Heart right ventricle (tissue), 16 donors: Measurements from ENCODE around the gene SPEM2. TPM values are rescaled to one million over a fixed set of nuclear protein-coding genes. Genes with fewer than 3 reads are reported as not detected.

Source experiments
- ATAC-seq, 8 donors: fragments of 200-7000 bp; cut with Tn5 transposase; one replicate each; pipeline ENCODE4 v1.9.1; 2020; ENCODE audit warnings: mild to moderate bottlenecking in 8 of 8, moderate library complexity in 8 of 8, moderate number of reproducible peaks in 1 of 8
- DNase-seq, 2 donors: peaks; one replicate each; pipeline ENCODE4 v3.0.0-alpha.2; 2020
- H3K27ac ChIP-seq, 10 donors: fragments of 200-600 bp; sonication (generic) in 2 of 10; one replicate each; pipeline versions ENCODE4 v1.5.0 to v1.8.0; 2020 to 2022; ENCODE audit warnings: mild to moderate bottlenecking in 3 of 10
- H3K27me3 ChIP-seq, 7 donors: fragments of 200-600 bp; one replicate each; pipeline ENCODE4 v1.8.0; 2021 to 2022; ENCODE audit warnings: mild to moderate bottlenecking in 2 of 7
- H3K36me3 ChIP-seq, 9 donors: fragments of 200-600 bp; sonication (generic) in 1 of 9; one replicate each; pipeline versions ENCODE4 v1.5.0 to v1.8.0; 2020 to 2022; ENCODE audit warnings: mild to moderate bottlenecking in 2 of 9
- H3K4me1 ChIP-seq, 9 donors: fragments of 200-600 bp; sonication (generic) in 1 of 9; one replicate each; pipeline versions ENCODE4 v1.5.0 to v1.8.0; 2020 to 2022; ENCODE audit warnings: mild to moderate bottlenecking in 4 of 9
- H3K4me3 ChIP-seq, 10 donors: fragments of 200-600 bp; sonication (generic) in 2 of 10; one replicate each; pipeline versions ENCODE4 v1.5.0 to v1.8.0; 2020 to 2022; ENCODE audit warnings: mild to moderate bottlenecking in 7 of 10, moderate library complexity in 2 of 10
- H3K9me3 ChIP-seq, 11 donors: fragments of 200-600 bp in 10 of 11; sonication (generic) in 2 of 11; one replicate each; pipeline versions ENCODE4 v1.5.0 to v1.8.0; 2013 to 2022; ENCODE audit warnings: mild to moderate bottlenecking in 2 of 11, control low read depth in 1 of 11, moderate library complexity in 1 of 11
- CTCF ChIP-seq, 9 donors: fragments of 200-600 bp; sonication (generic) in 2 of 9; IDR thresholded peaks; one replicate each; pipeline versions ENCODE4 v1.5.0 to v1.8.0; 2021 to 2022; ENCODE audit warnings: antibody characterized with exemption in 9 of 9, mild to moderate bottlenecking in 5 of 9, moderate library complexity in 1 of 9
- WGBS, 2 donors: extraction: QIAGEN DNeasy Blood & Tissue Kit; methylation state at CpG; one replicate each; pipeline ENCODE4 v1.1.7; 2013; ENCODE audit warnings: inconsistent platforms in 1 of 2; 5-methylcytosine and 5-hydroxymethylcytosine counted together
- intact Hi-C, 10 donors: fragments of 100-400 bp; cut with DNase I; formaldehyde crosslinking; loops; one replicate each; pipeline versions ENCODE4 v1.11.1 to v1.14.2; 2022
- polyA plus RNA-seq, 2 donors: library from polyadenylated mRNA; stranded (reverse); fragments of 200-250 nt; gene quantifications; one replicate each; pipeline ENCODE4 v1.2.3, GENCODE V29; 2013
- total RNA-seq, 10 donors: library from RNA; stranded (reverse); fragmentation: NEBNext Ultra II Directional in 3 of 10; extraction: Animal tissue kit (Norgen Biotek cat#: 25700) in 3 of 10; gene quantifications; one replicate each; pipeline versions ENCODE4 v1.2.1 to v1.2.4, GENCODE V29; 2021 to 2023
- donor health status: Arrhythmogenic right ventricular cardiomyopathy.
- donor health status: ischemic (EF 13 %, LVEDD 7.1; RV severe dilation, severe dysfunction).
- donor health status: healthy with polysubstance abuse.
- donor health status: DM: no; HTN: yes; CAD: no.
- donor health status: DM: no; HTN: no; CAD: no.
- donor health status: ischemic (EF 25% LVEDD 6.9; RV normal size, moderate dysfunction).
- donor health status: ischemic (EF 25% LVEDD 5.7; RV mildly dilated, moderate dysfunction).
- donor health status: healthy.
- donor health status: DM: yes; HTN: yes; CAD: no.
- donor health status: Ischemic cardiomyopathy.
- donor health status: ischemic (EF 35%, LVEDD 5.7; RV mildly dilated, moderate dysfunction).
- donor health status: nonischemic (EF 11% LVEDD 7.7; RV severe dilation, severe dysfunction).
- donor health status: DM: yes; HTN: yes; CAD: no.
- donor health status: PGD.
- donor health status: ischemic (EF 29% LVEDD 5.4; RV normal size, mild dysfunction).
- donor health status: nonischemic (EF 23%, LVEDD 6.1; RV moderate dilation, normal function).

Gene SPEM2
- total and polyA plus RNA-seq, 12 donors = not detected

GRCh38 chr17:7475764-7476422 is 50.5 kb downstream of the SPEM2 start:
- H3K4me3 ChIP-seq = peak overlapping the region in 1 of 10 donors; percentile 67
- 38 to 44% methylated on average over 15 of the region's 15 CpGs for WGBS, 2 donors
- intact Hi-C loops = loop anchor here in 7 of 10 donors (2.0 to 5.0 kb wide), 5 partner anchors 34 to 211 kb away; partner anchors contain the start of genes FGF11 (in 4 of the 7), TMEM102 (in 3 of the 7), KCTD11 (in 1 of the 7) and TP53 (in 1 of the 7)

GRCh38 chr17:7476494-7476893 is 51.1 kb downstream of the SPEM2 start:
- ATAC-seq (no peak), DNase-seq (no peak)
- Histone ChIP-seq H3K36me3 (peaks cover 0 to 12% (median 0%) of the 10 kb centered on the region in 9 donors), H3K4me3 (peak overlapping the region in 2 of 10 donors; percentile 67 to 98), H3K27me3 (no peaks in the 10 kb centered on the region), H3K27ac (peak overlapping the region in 9 of 10 donors; percentile 41 to 100 (median 100)), H3K4me1 (peaks cover 28 to 82% (median 59%) of the 10 kb centered on the region in 9 donors), H3K9me3 (no peaks in the 10 kb centered on the region)
- TF ChIP-seq CTCF (IDR thresholded peaks at IDR 0.05) = no peak
- intact Hi-C loops = loop anchor here in 7 of 10 donors (2.0 to 5.0 kb wide), 5 partner anchors 34 to 211 kb away; partner anchors contain the start of genes FGF11 (in 4 of the 7), TMEM102 (in 3 of the 7), KCTD11 (in 1 of the 7) and TP53 (in 1 of the 7)
- WGBS, 2 donors = 28 to 33% methylated on average over 3 of the region's 3 CpGs

More at GRCh38 chr17:7475764-7476422, 50.5 kb downstream of the SPEM2 start:
- Histone ChIP-seq H3K36me3 (peaks cover 0 to 12% (median 0%) of the 10 kb centered on the region in 9 donors), H3K27ac (peak overlapping the region; percentile 41 to 100 (median 100)), H3K4me1 (peaks cover 28 to 84% (median 59%) of the 10 kb centered on the region in 9 donors), H3K27me3 (no peaks in the 10 kb centered on the region), H3K9me3 (no peaks in the 10 kb centered on the region)
- ATAC-seq (peak; percentile 21 to 72 (median 52)), DNase-seq (peak; percentile 42 to 71)
- no peak for TF ChIP-seq CTCF (IDR thresholded peaks at IDR 0.05)

GRCh38 chr17:7476951-7477350 is 51.5 kb downstream of the SPEM2 start:
- Histone ChIP-seq H3K9me3 (no peaks in the 10 kb centered on the region), H3K4me3 (peak overlapping the region in 7 of 10 donors; percentile 67 to 98 (median 97)), H3K36me3 (peaks cover 0 to 12% (median 0%) of the 10 kb centered on the region in 9 donors), H3K27ac (peak overlapping the region in 9 of 10 donors; percentile 99 to 100 (median 100)), H3K27me3 (no peaks in the 10 kb centered on the region), H3K4me1 (peaks cover 28 to 80% (median 58%) of the 10 kb centered on the region in 9 donors)
- DNase-seq (no peak), ATAC-seq (no peak)
- intact Hi-C loops = loop anchor here in 7 of 10 donors (2.0 to 5.0 kb wide), 5 partner anchors 35 to 210 kb away; partner anchors contain the start of genes FGF11 (in 4 of the 7), TMEM102 (in 3 of the 7), KCTD11 (in 1 of the 7) and TP53 (in 1 of the 7)
- no peak for TF ChIP-seq CTCF (IDR thresholded peaks at IDR 0.05)
- 83 to 86% methylated on average over 5 of the region's 5 CpGs for WGBS, 2 donors

Other genes with a start within 250 kb of the SPEM2 start
Only the 30 nearest of the 39 such genes appear.
- gene GABARAP, start 183.2 kb upstream of the SPEM2 start, total RNA-seq = 100 to 1,000 TPM; 440 to 567 (median 501) TPM
- 100 to 1,000 TPM; 540 to 733 TPM for gene GABARAP, start 183.2 kb upstream of the SPEM2 start, polyA plus RNA-seq
- 100 to 1,000 TPM in 8 of 10 donors, 10 to 100 TPM in 2; 94.6 to 135 (median 110) TPM for gene CTDNEP1, start 173.9 kb upstream of the SPEM2 start, total RNA-seq
- 100 to 1,000 TPM in 1 of 2 donors, 10 to 100 TPM in 1; 56.3 to 116 TPM for gene CTDNEP1, start 173.9 kb upstream of the SPEM2 start, polyA plus RNA-seq
- gene ELP5, start 173.4 kb upstream of the SPEM2 start, total RNA-seq = 100 to 1,000 TPM in 1 of 10 donors, 10 to 100 TPM in 9; 30.8 to 110 (median 54.8) TPM
- gene ELP5, start 173.4 kb upstream of the SPEM2 start, polyA plus RNA-seq = 10 to 100 TPM; 29.0 to 41.4 TPM
- gene CLDN7, start 163.1 kb upstream of the SPEM2 start, total RNA-seq = 1 to 10 TPM in 3 of 10 donors, under 1 TPM in 7; 0.39 to 2.5 (median 0.80) TPM
- 1 to 10 TPM; 1.3 to 1.6 TPM for gene CLDN7, start 163.1 kb upstream of the SPEM2 start, polyA plus RNA-seq
- gene SLC2A4, start 143.9 kb upstream of the SPEM2 start, total RNA-seq = 100 to 1,000 TPM in 9 of 10 donors, 10 to 100 TPM in 1; 98.1 to 186 (median 177) TPM
- gene SLC2A4, start 143.9 kb upstream of the SPEM2 start, polyA plus RNA-seq = 100 to 1,000 TPM in 1 of 2 donors, 10 to 100 TPM in 1; 41.8 to 140 TPM
- gene YBX2, start 131.0 kb upstream of the SPEM2 start, total RNA-seq = 1 to 10 TPM in 7 of 10 donors, under 1 TPM in 3; 0.42 to 1.9 (median 1.2) TPM
- gene YBX2, start 131.0 kb upstream of the SPEM2 start, polyA plus RNA-seq = 1 to 10 TPM in 1 of 2 donors, under 1 TPM in 1; 0.49 to 2.6 TPM
- 100 to 1,000 TPM; 197 to 444 (median 248) TPM for gene EIF5A, start 118.0 kb upstream of the SPEM2 start, total RNA-seq
- gene EIF5A, start 118.0 kb upstream of the SPEM2 start, polyA plus RNA-seq = 100 to 1,000 TPM; 457 to 716 TPM
- 10 to 100 TPM; 49.1 to 81.1 (median 57.4) TPM for gene GPS2, start 110.3 kb upstream of the SPEM2 start, total RNA-seq
- 100 to 1,000 TPM; 103 to 105 TPM for gene GPS2, start 110.3 kb upstream of the SPEM2 start, polyA plus RNA-seq
- gene NEURL4, start 96.3 kb upstream of the SPEM2 start, total RNA-seq = 10 to 100 TPM; 21.7 to 45.9 (median 28.7) TPM
- gene NEURL4, start 96.3 kb upstream of the SPEM2 start, polyA plus RNA-seq = 10 to 100 TPM; 22.4 to 55.5 TPM
- gene ACAP1, start 89.1 kb upstream of the SPEM2 start, total RNA-seq = 10 to 100 TPM in 7 of 10 donors, 1 to 10 TPM in 3; 7.4 to 23.4 (median 16.7) TPM
- 1 to 10 TPM; 2.4 to 9.7 TPM for gene ACAP1, start 89.1 kb upstream of the SPEM2 start, polyA plus RNA-seq
- 1 to 10 TPM; 4.3 to 8.5 (median 5.3) TPM for gene KCTD11, start 73.5 kb upstream of the SPEM2 start, total RNA-seq
- gene KCTD11, start 73.5 kb upstream of the SPEM2 start, polyA plus RNA-seq = 1 to 10 TPM; 4.5 to 6.6 TPM
- under 1 TPM in 1 of 10 donors, not detected in 9; 0.39 TPM for gene TMEM95, start 70.5 kb upstream of the SPEM2 start, total RNA-seq
- gene TMEM95, start 70.5 kb upstream of the SPEM2 start, polyA plus RNA-seq = not detected
- 1 to 10 TPM; 1.1 to 4.4 (median 2.1) TPM for gene TNK1, start 44.5 kb upstream of the SPEM2 start, total RNA-seq
- gene TNK1, start 44.5 kb upstream of the SPEM2 start, polyA plus RNA-seq = 1 to 10 TPM; 1.9 to 3.5 TPM
- gene PLSCR3, start 31.1 kb upstream of the SPEM2 start, total RNA-seq = 10 to 100 TPM; 14.4 to 28.7 (median 17.1) TPM
- 10 to 100 TPM; 23.3 to 32.9 TPM for gene PLSCR3, start 31.1 kb upstream of the SPEM2 start, polyA plus RNA-seq
- 10 to 100 TPM; 61.8 to 83.2 (median 74.2) TPM for gene TMEM256, start 21.5 kb upstream of the SPEM2 start, total RNA-seq
- 100 to 1,000 TPM in 1 of 2 donors, 10 to 100 TPM in 1; 89.1 to 169 TPM for gene TMEM256, start 21.5 kb upstream of the SPEM2 start, polyA plus RNA-seq
- 10 to 100 TPM in 2 of 10 donors, 1 to 10 TPM in 8; 3.6 to 15.8 (median 6.4) TPM for gene NLGN2, start 17.8 kb upstream of the SPEM2 start, total RNA-seq
- gene NLGN2, start 17.8 kb upstream of the SPEM2 start, polyA plus RNA-seq = 1 to 10 TPM; 7.3 to 7.6 TPM
- not detected for gene SPEM1, start 5.3 kb upstream of the SPEM2 start, total RNA-seq
- gene SPEM1, start 5.3 kb upstream of the SPEM2 start, polyA plus RNA-seq = not detected
- gene SPEM3, start 3.2 kb downstream of the SPEM2 start, total RNA-seq = not detected
- not detected for gene SPEM3, start 3.2 kb downstream of the SPEM2 start, polyA plus RNA-seq
- gene TMEM102, start 9.8 kb downstream of the SPEM2 start, total RNA-seq = 1 to 10 TPM; 1.2 to 3.5 (median 2.2) TPM
- 1 to 10 TPM; 2.0 to 4.2 TPM for gene TMEM102, start 9.8 kb downstream of the SPEM2 start, polyA plus RNA-seq
- 10 to 100 TPM in 2 of 10 donors, 1 to 10 TPM in 8; 4.6 to 15.9 (median 8.1) TPM for gene FGF11, start 13.9 kb downstream of the SPEM2 start, total RNA-seq
- gene FGF11, start 13.9 kb downstream of the SPEM2 start, polyA plus RNA-seq = 1 to 10 TPM; 2.0 to 7.2 TPM
- 10 to 100 TPM in 6 of 10 donors, 1 to 10 TPM in 4; 5.4 to 13.1 (median 10.3) TPM for gene CHRNB1, start 19.4 kb downstream of the SPEM2 start, total RNA-seq
- 10 to 100 TPM; 10.2 to 25.4 TPM for gene CHRNB1, start 19.4 kb downstream of the SPEM2 start, polyA plus RNA-seq
- 10 to 100 TPM; 58.9 to 80.1 (median 69.4) TPM for gene ZBTB4, start 54.0 kb downstream of the SPEM2 start, total RNA-seq
- 10 to 100 TPM; 17.8 to 34.2 TPM for gene ZBTB4, start 54.0 kb downstream of the SPEM2 start, polyA plus RNA-seq
- not detected for gene SLC35G6, start 55.8 kb downstream of the SPEM2 start, total RNA-seq
- not detected for gene SLC35G6, start 55.8 kb downstream of the SPEM2 start, polyA plus RNA-seq
- 10 to 100 TPM; 40.5 to 61.7 (median 48.8) TPM for gene POLR2A, start 58.8 kb downstream of the SPEM2 start, total RNA-seq
- gene POLR2A, start 58.8 kb downstream of the SPEM2 start, polyA plus RNA-seq = 10 to 100 TPM in 1 of 2 donors, 1 to 10 TPM in 1; 8.4 to 24.7 TPM
- gene TNFSF12, start 123.4 kb downstream of the SPEM2 start, total RNA-seq = 10 to 100 TPM; 21.7 to 44.3 (median 26.9) TPM
- 10 to 100 TPM; 20.6 to 51.0 TPM for gene TNFSF12, start 123.4 kb downstream of the SPEM2 start, polyA plus RNA-seq
- 10 to 100 TPM in 2 of 10 donors, 1 to 10 TPM in 8; 4.1 to 25.0 (median 6.9) TPM for gene TNFSF13, start 133.1 kb downstream of the SPEM2 start, total RNA-seq
- gene TNFSF13, start 133.1 kb downstream of the SPEM2 start, polyA plus RNA-seq = 1 to 10 TPM; 7.5 to 8.0 TPM
- 10 to 100 TPM; 22.4 to 34.3 (median 27.1) TPM for gene SENP3, start 136.3 kb downstream of the SPEM2 start, total RNA-seq
- 10 to 100 TPM; 33.1 to 46.6 TPM for gene SENP3, start 136.3 kb downstream of the SPEM2 start, polyA plus RNA-seq
- 100 to 1,000 TPM in 1 of 10 donors, 10 to 100 TPM in 4, 1 to 10 TPM in 5; 4.7 to 128 (median 13.0) TPM for gene CD68, start 154.0 kb downstream of the SPEM2 start, total RNA-seq
- 10 to 100 TPM; 15.7 to 40.0 TPM for gene CD68, start 154.0 kb downstream of the SPEM2 start, polyA plus RNA-seq
- gene MPDU1, start 158.2 kb downstream of the SPEM2 start, total RNA-seq = 10 to 100 TPM; 20.1 to 39.8 (median 23.5) TPM
- gene MPDU1, start 158.2 kb downstream of the SPEM2 start, polyA plus RNA-seq = 10 to 100 TPM; 42.8 to 64.9 TPM
- gene SOX15, start 164.5 kb downstream of the SPEM2 start, total RNA-seq = 1 to 10 TPM in 6 of 10 donors, under 1 TPM in 4; 0.23 to 1.7 (median 1.2) TPM
- gene SOX15, start 164.5 kb downstream of the SPEM2 start, polyA plus RNA-seq = 1 to 10 TPM in 1 of 2 donors, under 1 TPM in 1; 0.78 to 2.6 TPM